Measurements from ENCODE around the gene RAX2. TPM values are rescaled to one million over a fixed set of nuclear protein-coding genes. Genes with fewer than 3 reads are reported as not detected.

RAX2 gene
- total RNA-seq, 1 donor from 2014 or later, result not detected

DNA sequence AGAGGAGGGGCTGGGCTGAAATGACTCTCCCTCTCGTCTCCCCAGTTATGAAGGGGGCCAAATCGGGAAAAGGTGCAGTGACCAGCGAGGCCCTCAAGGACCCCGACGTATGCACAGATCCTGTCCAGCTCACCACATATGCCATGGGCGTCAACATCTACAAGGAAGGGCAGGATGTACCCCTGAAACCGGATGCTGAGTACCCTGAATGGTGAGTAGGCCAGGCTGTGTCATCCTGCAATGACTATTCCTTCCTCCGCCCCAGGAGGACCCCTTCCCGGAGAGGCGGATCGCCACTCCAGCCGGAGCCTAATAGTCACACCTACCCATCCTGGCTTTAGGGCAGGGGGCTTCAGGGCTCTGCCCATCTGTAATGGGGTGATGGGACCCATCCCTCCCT, 6.9 kb downstream of the RAX2 start:
- Histone ChIP-seq H3K36me3 (peaks cover 47% of the 10 kb centered on the region), H3K27me3 (ENCODE audit: low read depth) (no peaks in the 10 kb centered on the region), H3K4me3 (no peak overlapping the region), H3K27ac (no peak overlapping the region), H3K4me1 (peaks cover 27% of the 10 kb centered on the region), H3K9me3 (no peaks in the 10 kb centered on the region)
- TF ChIP-seq, protein P1, sequence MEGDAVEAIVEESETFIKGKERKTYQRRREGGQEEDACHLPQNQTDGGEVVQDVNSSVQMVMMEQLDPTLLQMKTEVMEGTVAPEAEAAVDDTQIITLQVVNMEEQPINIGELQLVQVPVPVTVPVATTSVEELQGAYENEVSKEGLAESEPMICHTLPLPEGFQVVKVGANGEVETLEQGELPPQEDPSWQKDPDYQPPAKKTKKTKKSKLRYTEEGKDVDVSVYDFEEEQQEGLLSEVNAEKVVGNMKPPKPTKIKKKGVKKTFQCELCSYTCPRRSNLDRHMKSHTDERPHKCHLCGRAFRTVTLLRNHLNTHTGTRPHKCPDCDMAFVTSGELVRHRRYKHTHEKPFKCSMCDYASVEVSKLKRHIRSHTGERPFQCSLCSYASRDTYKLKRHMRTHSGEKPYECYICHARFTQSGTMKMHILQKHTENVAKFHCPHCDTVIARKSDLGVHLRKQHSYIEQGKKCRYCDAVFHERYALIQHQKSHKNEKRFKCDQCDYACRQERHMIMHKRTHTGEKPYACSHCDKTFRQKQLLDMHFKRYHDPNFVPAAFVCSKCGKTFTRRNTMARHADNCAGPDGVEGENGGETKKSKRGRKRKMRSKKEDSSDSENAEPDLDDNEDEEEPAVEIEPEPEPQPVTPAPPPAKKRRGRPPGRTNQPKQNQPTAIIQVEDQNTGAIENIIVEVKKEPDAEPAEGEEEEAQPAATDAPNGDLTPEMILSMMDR (IDR thresholded peaks at IDR 0.05), result no peak
- ATAC-seq, result no peak
- DNase-seq, result no peak
- intact Hi-C loops (cut with DNase I), result no loop called here

DNA sequence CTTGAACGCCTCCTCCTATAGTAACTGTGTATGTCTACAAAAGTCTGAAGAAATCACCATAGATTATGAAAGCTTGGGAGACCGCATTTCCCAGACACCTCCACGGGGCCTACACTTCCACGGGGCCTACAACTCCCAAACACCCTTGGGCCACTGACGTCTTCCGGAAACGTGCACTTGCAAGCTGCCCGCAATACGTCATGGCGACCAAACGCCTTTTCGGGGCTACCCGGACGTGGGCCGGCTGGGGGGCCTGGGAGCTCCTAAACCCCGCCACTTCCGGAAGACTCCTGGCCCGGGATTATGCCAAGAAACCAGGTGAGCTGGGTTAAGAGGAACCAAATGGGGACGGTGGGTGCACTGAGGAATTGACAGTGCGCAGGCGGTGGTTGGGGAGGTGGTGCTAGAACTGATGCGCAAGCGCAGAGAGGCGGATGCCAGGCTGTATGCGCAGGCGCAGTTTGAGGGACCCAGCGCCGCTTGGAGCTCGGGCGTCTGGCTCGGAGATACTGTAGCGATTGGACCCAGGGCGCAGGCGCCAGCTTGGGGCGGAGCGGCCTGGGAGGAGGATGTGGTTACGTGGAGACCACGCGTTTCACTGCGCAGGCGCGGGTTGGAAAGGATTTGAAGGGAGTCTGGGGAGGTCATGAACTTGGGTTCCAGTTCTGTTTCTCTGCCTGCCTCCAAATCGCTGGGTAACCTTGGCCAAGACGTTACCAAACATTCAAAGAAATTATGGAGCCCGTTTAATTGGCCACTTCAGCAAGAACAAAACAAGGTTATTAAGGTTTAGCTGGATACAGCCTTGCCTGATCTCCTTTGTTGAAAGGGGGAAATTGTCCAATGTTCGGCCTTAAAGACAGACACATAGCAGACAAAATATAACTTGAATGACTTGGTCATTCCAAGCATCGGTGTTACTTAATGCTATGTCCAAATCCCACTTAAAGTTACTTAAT, 9.2 kb downstream of the RAX2 start, which contains the start of gene MRPL54:
Gene MRPL54, plus strand, starts transcription at position 182 of the 959 bp plus-strand sequence. Its CDS starts 19 bp downstream, at position 201.
- Histone ChIP-seq H3K36me3 (peaks cover 47% of the 10 kb centered on the region), H3K4me3 (peak within 1 kb of the TSS; percentile 90), H3K27me3 (ENCODE audit: low read depth) (no peaks in the 10 kb centered on the region), H3K27ac (peak within 1 kb of the TSS; percentile 96), H3K9me3 (no peaks in the 10 kb centered on the region), H3K4me1 (peaks cover 39% of the 10 kb centered on the region)
- DNase-seq, result peak; percentile 100
- intact Hi-C loops (cut with DNase I), result no loop called here
- ATAC-seq, result peak; percentile 95 to 97
- TF ChIP-seq, protein P1 (IDR thresholded peaks at IDR 0.05), result no peak

DNA sequence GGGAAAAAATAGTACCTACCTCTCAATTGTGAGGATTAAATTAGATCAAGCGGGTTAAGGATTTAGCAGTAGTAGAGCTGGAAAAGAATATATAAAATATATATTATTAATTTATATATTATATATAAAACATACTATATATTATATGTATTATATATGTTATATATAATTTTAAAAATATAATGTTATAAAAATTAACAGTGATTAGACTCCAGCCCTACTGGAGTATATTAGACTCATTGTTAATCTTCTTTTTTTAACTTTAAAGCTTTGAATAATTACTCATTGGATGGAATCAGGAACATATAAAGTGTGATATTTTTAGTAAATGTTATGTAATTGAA, 9.9 kb downstream of the RAX2 start:
- DNase-seq (no peak), ATAC-seq (no peak)
- peak overlapping the region; percentile 96 for H3K27ac ChIP-seq
- TF ChIP-seq, protein P1 (IDR thresholded peaks at IDR 0.05), result no peak
- peaks cover 47% of the 10 kb centered on the region for H3K36me3 ChIP-seq
- H3K4me3 ChIP-seq, result peak overlapping the region; percentile 90
- no peaks in the 10 kb centered on the region for H3K9me3 ChIP-seq
- peaks cover 39% of the 10 kb centered on the region for H3K4me1 ChIP-seq
- intact Hi-C loops (cut with DNase I), result no loop called here
- no peaks in the 10 kb centered on the region for H3K27me3 ChIP-seq (ENCODE audit: low read depth)

DNA sequence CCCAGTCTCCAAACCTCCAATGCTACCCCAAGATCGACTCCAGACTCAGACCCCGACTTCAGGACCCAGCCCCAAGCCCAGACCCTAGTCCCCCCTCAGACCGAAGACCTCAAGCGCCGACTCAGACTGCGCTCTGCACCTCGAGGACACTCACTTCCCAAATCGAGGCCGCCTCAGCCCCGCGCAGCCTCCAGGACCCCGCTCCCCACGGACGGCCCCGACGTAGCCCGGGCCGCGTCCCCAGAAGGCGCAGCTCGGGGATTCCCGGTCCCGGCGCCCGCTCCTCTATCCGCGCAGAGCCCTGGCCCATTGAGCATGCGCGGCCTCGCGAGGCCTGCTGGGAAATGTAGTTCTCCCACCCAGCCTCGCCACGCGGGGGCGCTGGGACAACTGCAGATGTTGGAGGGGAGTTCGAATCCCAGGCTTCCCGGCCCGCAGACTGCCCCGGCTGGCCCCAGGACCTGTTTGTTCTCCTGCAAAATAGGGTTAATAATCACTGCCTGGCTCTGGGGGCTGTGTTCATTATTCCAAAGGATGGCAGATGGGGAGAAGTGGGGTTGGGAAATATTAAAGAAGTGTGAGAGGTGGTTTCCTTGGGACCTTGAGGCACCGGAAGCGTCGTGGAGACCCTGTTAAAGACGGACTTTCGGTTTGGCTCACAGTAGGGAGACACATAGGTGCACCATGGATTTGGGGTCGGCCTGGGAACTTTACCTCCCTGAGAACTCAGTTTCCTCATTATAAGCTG, 10.5 kb downstream of the RAX2 start, which contains the start of gene APBA3:
Gene APBA3, minus strand, starts transcription at position 311 of the 748 bp plus-strand sequence. CDS start 1,428 bp downstream, outside the sequence.
- peaks cover 39% of the 10 kb centered on the region for H3K4me1 ChIP-seq
- TF ChIP-seq, protein P1 (IDR thresholded peaks at IDR 0.05), result peak; percentile 75
- DNase-seq, result peak; percentile 93

DNA sequence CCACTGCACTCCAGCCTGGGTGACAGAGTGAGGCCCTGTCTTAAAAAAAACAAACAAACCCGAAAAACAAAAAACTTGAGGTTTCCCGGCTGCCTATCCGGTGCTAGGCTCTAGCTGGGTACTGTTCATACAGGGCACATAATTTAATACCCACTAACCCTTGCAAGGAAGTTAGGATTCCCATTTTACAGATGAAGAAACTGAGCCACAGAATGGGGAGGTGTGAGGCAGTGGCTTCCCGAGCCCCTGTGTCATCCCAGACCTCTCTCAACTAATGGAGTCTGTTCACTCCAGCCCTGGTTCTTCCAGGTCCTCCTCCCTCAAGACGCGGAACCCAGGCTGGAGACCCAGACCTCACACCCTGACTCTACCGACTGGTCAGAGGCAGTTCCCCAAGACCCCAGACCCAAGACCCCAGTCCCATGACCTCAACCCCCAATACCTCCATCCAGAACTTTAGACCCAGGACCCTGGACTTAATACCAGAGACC, 11.1 kb downstream of the RAX2 start:
- H3K27ac ChIP-seq, result peak overlapping the region; percentile 96
- intact Hi-C loops (cut with DNase I), result no loop called here
- no peak for DNase-seq
- H3K4me1 ChIP-seq, result peaks cover 39% of the 10 kb centered on the region
- TF ChIP-seq, protein P1 (IDR thresholded peaks at IDR 0.05), result no peak
- H3K9me3 ChIP-seq, result no peaks in the 10 kb centered on the region
- ATAC-seq, result no peak
- H3K36me3 ChIP-seq, result peaks cover 42% of the 10 kb centered on the region
- peak overlapping the region; percentile 90 for H3K4me3 ChIP-seq
- no peaks in the 10 kb centered on the region for H3K27me3 ChIP-seq (ENCODE audit: low read depth)

More for the DNA sequence above, 10.5 kb downstream of the RAX2 start, which contains the start of gene APBA3:
- Histone ChIP-seq H3K36me3 (peaks cover 44% of the 10 kb centered on the region), H3K27ac (peak within 1 kb of the TSS; percentile 96), H3K4me3 (peak within 1 kb of the TSS; percentile 90), H3K9me3 (no peaks in the 10 kb centered on the region), H3K27me3 (ENCODE audit: low read depth) (no peaks in the 10 kb centered on the region)
- intact Hi-C loops (cut with DNase I), result no loop called here
- peak; percentile 72 to 79 for ATAC-seq

Data from lower lobe of right lung (tissue), 2 donors.